ENCODE data around the gene SULT1B1. TPM values are rescaled to one million over a fixed set of nuclear protein-coding genes. Genes with fewer than 3 reads are reported as not detected.

The SULT1B1 gene
- total RNA-seq, 3 donors from 2014 or later: 0.88 to 1.6 (median 1.4) TPM

DNA sequence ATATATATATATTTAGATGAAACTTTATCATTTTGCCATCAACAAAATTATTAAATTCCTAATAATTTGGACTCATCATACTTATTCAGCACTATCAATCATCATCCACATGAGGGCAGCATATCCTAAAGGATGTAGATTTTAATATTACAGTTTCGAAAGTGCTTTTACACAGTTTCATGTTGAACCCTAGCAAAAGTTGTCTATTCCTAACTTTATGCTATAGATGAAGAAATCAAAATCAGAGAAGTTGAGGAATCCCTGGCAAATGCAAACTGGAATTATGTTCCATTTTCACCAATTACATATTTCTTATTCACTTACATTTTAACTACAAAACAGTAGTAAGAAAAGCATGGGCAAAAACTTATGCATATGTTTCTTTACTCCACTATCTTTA lies 70.8 kb downstream of the SULT1B1 start:
- intact Hi-C loops (cut with DNase I; ENCODE audit: low total_unique reads): no loop called here
- no peaks in the 10 kb centered on the region for H3K27me3 ChIP-seq
- H3K4me3 ChIP-seq: no peak overlapping the region
- H3K9me3 ChIP-seq: no peaks in the 10 kb centered on the region
- no peaks in the 10 kb centered on the region for H3K4me1 ChIP-seq
- TF ChIP-seq CTCF (IDR thresholded peaks at IDR 0.05) (peak in 2 of 3 donors; percentile 55 to 61), POLR2A (IDR thresholded peaks at IDR 0.05) (no peak)
- no peaks in the 10 kb centered on the region for H3K36me3 ChIP-seq
- DNase-seq (ENCODE audit: low spot score in 2 of 2): no peak
- H3K27ac ChIP-seq: no peak overlapping the region

DNA sequence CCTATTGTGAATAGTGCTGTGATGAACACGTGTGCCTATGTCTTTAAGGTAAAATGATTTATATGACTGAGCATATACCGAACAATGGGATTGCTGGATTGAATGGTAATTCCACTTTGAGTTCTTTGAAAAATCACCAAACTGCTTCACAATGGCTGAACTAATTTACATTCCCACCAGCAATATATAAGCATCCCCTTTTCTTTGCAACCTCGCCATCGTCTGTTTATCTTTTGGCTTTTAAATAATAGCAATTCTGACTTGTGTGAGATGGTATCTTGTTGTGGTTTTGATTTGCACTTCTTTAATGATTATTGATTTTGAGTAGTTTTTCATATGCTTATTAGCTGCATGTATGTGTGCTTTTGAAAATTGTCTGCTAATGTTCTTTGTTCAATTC lies 75.6 kb downstream of the SULT1B1 start:
- Histone ChIP-seq H3K9me3 (no peaks in the 10 kb centered on the region), H3K4me1 (no peaks in the 10 kb centered on the region), H3K27me3 (no peaks in the 10 kb centered on the region), H3K27ac (no peak overlapping the region), H3K4me3 (no peak overlapping the region), H3K36me3 (no peaks in the 10 kb centered on the region)
- no peak for DNase-seq (ENCODE audit: low spot score in 2 of 2)
- intact Hi-C loops (cut with DNase I; ENCODE audit: low total_unique reads): no loop called here
- TF ChIP-seq CTCF (IDR thresholded peaks at IDR 0.05): no peak

Other genes starting within 250 kb of the SULT1B1 start
- gene UGT2A2, start 121.0 kb downstream of the SULT1B1 start, total RNA-seq: not detected
- not detected for gene UGT2A1, start 107.4 kb downstream of the SULT1B1 start, total RNA-seq
- gene SULT1E1, start 99.5 kb upstream of the SULT1B1 start, total RNA-seq: under 1 TPM in 2 of 3 donors, not detected in 1; 0.59 to 0.66 TPM
- 1 to 10 TPM; 1.0 to 6.7 (median 2.9) TPM for gene CSN1S1, start 170.4 kb upstream of the SULT1B1 start, total RNA-seq
- gene CSN2, start 205.1 kb upstream of the SULT1B1 start, total RNA-seq: not detected
- not detected for gene STATH, start 235.3 kb upstream of the SULT1B1 start, total RNA-seq

All from breast epithelium (tissue), 4 donors.